Testis (tissue), 2 donors: Measurements from ENCODE around the gene PTPRN2.
"Not testable (repeated sequence)": the region's sequence is repeated elsewhere in the genome, so short reads cannot be mapped to it uniquely, and the experiment has no call there.

ENCODE experiments used
- CTCF ChIP-seq, 3 experiments: fragments of 450-650 bp in 2 of 3; fragments of 200-600 bp in 1 of 3; sonication (generic) in 1 of 3; IDR thresholded peaks; one replicate each; pipeline ENCODE4 v1.5.1; 2016 to 2019; ENCODE audit warnings: antibody characterized with exemption in 3 of 3, mild to moderate bottlenecking in 2 of 3, moderate library complexity in 1 of 3
- POLR2A ChIP-seq: fragments of 450-650 bp; IDR thresholded peaks from one replicate; pipeline ENCODE4 v1.6.1; 2017; ENCODE audit warnings: antibody characterized with exemption, mild to moderate bottlenecking, moderate library complexity

- not testable (repeated sequence) for TF ChIP-seq CTCF (IDR thresholded peaks at IDR 0.05); POLR2A
These were observed 383.7 kb downstream of the PTPRN2 start for GRCh38 chr7:158203948-158204347.
